Measurements from ENCODE around the gene SUMF2.
"Not testable (repeated sequence)": the region's sequence is repeated elsewhere in the genome, so short reads cannot be mapped to it uniquely, and the experiment has no call there.

DNA sequence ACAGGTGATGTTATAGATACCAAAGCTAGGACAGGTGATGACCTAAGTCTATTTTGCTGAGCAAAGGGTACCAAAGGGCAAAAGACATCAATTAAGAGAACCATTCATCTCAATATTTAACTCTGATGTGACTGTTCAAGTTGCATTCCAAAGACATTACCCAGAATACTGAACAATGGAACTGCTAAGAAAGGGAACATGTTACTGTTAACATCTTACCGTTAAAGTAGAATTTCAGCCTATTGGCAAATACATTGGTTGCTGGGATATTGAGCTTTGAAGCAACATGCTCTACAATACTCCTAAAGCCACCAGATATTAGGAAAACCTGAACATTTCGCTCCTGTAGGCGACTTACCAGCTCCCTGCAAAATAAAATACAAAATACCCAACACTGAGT, 47.1 kb upstream of the SUMF2 start:
- not testable (repeated sequence) for TF ChIP-seq CTCF, POLR2A, EP300, POLR2AphosphoS5 (IDR thresholded peaks at IDR 0.05)

Measured in gastroesophageal sphincter (tissue), 3 donors.